Tibial nerve (tissue), 4 donors: Measurements from ENCODE around the gene SETD1B.

Experiments
- CTCF ChIP-seq, 5 experiments: fragments of 200-600 bp in 3 of 5; fragments of 450-650 bp in 2 of 5; sonication (generic) in 3 of 5; IDR thresholded peaks; one replicate each; pipeline ENCODE4 v1.5.1; 2016 to 2019; ENCODE audit warnings: antibody characterized with exemption in 5 of 5, mild to moderate bottlenecking in 3 of 5, moderate library complexity in 2 of 5
- EP300 ChIP-seq, 2 donors: sonication (generic); formaldehyde crosslinking; IDR thresholded peaks; one replicate each; pipeline ENCODE4 v1.6.1; 2017; ENCODE audit warnings: antibody characterized with exemption in 2 of 2, mild to moderate bottlenecking in 1 of 2
- POLR2A ChIP-seq, 2 donors: fragments of 450-650 bp; IDR thresholded peaks; one replicate each; pipeline ENCODE4 v1.6.1; 2017; ENCODE audit warnings: antibody characterized with exemption in 2 of 2, mild to moderate bottlenecking in 2 of 2, moderate library complexity in 2 of 2

GRCh38 chr12:121774968-121775474 lies 28.8 kb upstream of the SETD1B start:
- TF ChIP-seq CTCF (IDR thresholded peaks at IDR 0.05): no peak
- TF ChIP-seq POLR2A (IDR thresholded peaks at IDR 0.05): no peak
- no peak for TF ChIP-seq EP300 (IDR thresholded peaks at IDR 0.05)
